SU-DHL-6 (cell line): ENCODE measurements around the gene INTS12.

Source experiments
- H2AFZ ChIP-seq: fragments of 200-600 bp; sonication (generic); 2 replicates; pipeline ENCODE4 v1.6.1; 2014; ENCODE audit warnings: low read depth, mild to moderate bottlenecking, moderate library complexity, mixed read lengths, antibody characterized with exemption, low read length; ENCODE audit not compliant: severe bottlenecking
- H3F3A ChIP-seq: fragments of 200-600 bp; shearing (Covaris generic); 2 replicates; pipeline ENCODE4 v1.6.0; 2016; ENCODE audit warnings: antibody characterized with exemption, mild to moderate bottlenecking; ENCODE audit not compliant: insufficient read depth
- H3K27ac ChIP-seq: fragments of 200-600 bp; sonication (generic); 2 replicates; pipeline ENCODE4 v1.5.1; 2016; ENCODE audit warnings: low read depth, mild to moderate bottlenecking, low read length, moderate library complexity, mixed read lengths
- H3K27me3 ChIP-seq: fragments of 200-600 bp; sonication (generic), shearing (Covaris generic); 2 replicates; pipeline ENCODE4 v1.6.0; 2014; ENCODE audit warnings: mild to moderate bottlenecking, low read length
- H3K36me3 ChIP-seq: fragments of 200-600 bp; sonication (generic); 2 replicates; pipeline ENCODE4 v1.6.1; 2014; ENCODE audit warnings: mild to moderate bottlenecking, low read length, mixed read lengths
- H3K4me2 ChIP-seq: fragments of 300-600, 200-600 bp; shearing (Covaris generic), sonication (generic); 2 replicates; pipeline ENCODE4 v1.6.0; 2014; ENCODE audit warnings: low read length, low read depth, mild to moderate bottlenecking; ENCODE audit not compliant: poor library complexity, severe bottlenecking
- H3K4me3 ChIP-seq: fragments of 200-600 bp; sonication (generic); 2 replicates; pipeline ENCODE4 v1.5.1; 2014; ENCODE audit warnings: antibody characterized with exemption, low read length, mild to moderate bottlenecking, mixed read lengths; ENCODE audit not compliant: insufficient read depth, poor library complexity, severe bottlenecking
- H3K79me2 ChIP-seq: fragments of 200-600 bp; sonication (generic); 2 replicates; pipeline ENCODE4 v1.6.1; 2014; ENCODE audit warnings: mild to moderate bottlenecking, low read length, moderate library complexity; ENCODE audit not compliant: insufficient read depth
- H3K9ac ChIP-seq: fragments of 200-600 bp; sonication (generic); 2 replicates; pipeline ENCODE4 v1.7.0; 2014; ENCODE audit warnings: mild to moderate bottlenecking, low read length
- H3K9me2 ChIP-seq: fragments of 200-600 bp; sonication (generic); replicated peaks from 2 replicates; pipeline ENCODE4 v1.6.1; 2014; ENCODE audit warnings: low read length; ENCODE audit not compliant: insufficient read depth
- H3K9me3 ChIP-seq: fragments of 200-600 bp; sonication (generic); 2 replicates; pipeline ENCODE4 v1.6.1; 2014; ENCODE audit warnings: low read length, mixed read lengths; ENCODE audit not compliant: insufficient read depth
- H4K20me1 ChIP-seq: fragments of 200-600 bp; sonication (generic); 2 replicates; pipeline ENCODE4 v1.6.1; 2014; ENCODE audit warnings: low read depth, mild to moderate bottlenecking, antibody characterized with exemption, low read length, moderate library complexity, mixed read lengths
- EZH2phosphoT487 ChIP-seq: fragments of 200-600 bp; sonication (generic), shearing (Covaris generic); conservative IDR thresholded peaks from 2 replicates; pipeline ENCODE4 v1.6.1; 2018; ENCODE audit warnings: mild to moderate bottlenecking, antibody characterized with exemption, low read length, moderate library complexity, mixed read lengths
- TF ChIP-seq, protein P1 (sequence below): fragments of 200-600 bp; sonication (generic); IDR thresholded peaks from one replicate; pipeline ENCODE4 v1.5.1; 2017; ENCODE audit warnings: antibody characterized with exemption, mild to moderate bottlenecking, low read length, moderate library complexity; ENCODE audit not compliant: insufficient read depth, poor library complexity, severe bottlenecking

The INTS12 gene

DNA sequence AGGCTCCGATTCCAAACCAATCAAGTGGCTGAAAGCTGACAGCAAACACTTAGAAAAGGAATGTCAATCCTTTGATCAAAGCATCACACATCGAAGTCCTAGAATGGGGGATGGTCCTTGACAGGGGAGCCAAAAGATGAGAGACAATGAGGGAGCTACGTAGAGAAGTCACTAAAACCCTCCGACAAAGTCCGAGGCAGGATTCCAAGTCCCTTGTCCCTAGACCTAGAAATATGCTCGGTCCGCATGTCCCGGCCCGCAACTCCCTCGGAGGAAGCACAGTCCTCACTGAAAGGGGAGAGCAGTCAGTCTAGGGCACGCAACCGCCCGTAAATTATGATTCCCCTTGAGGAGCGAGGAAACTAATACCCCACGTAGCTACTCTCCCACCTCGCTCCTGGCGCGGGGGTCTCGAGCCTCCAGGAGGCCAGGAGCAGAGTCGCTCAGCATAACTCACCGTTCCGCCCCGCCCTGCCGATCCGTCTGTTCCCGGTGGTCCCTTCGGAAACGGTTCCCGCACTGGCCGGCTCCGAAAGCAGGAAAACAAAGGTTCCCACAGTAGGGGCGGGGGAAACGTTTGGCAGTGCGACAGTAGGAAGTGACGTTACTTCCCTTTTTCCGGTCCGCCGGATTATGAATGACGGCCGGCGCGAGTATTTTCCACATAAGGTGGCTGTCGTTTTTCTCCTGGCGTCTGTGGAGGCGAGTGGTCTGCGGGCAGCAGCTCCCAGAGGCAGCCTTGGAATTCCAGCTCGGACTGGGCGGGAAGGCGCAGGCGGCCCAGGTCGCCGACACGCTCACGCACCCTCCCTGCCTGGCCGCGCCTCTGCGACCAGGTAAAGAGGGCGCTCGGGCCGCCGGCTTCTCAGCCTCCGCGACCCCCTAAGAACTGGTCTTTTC, at the start of gene INTS12, which contains the start of gene GSTCD:
TSS of gene INTS12 (minus strand) at position 509 of the 900 bp plus-strand sequence. CDS start 8,684 bp downstream, outside the sequence.
TSS of gene GSTCD (plus strand) at position 604 of the 900 bp plus-strand sequence. CDS start 8,830 bp downstream, outside the sequence.
- H2AFZ ChIP-seq, result peak within 1 kb of the TSS; percentile 89
- H3F3A ChIP-seq, result no peaks in the 10 kb centered on the region
- no peaks in the 10 kb centered on the region for H3K9me2 ChIP-seq
- 0 out of 2 replicates have a peak within 1 kb of the TSS, but pooled peaks have one; percentile 35 for H3K27ac ChIP-seq
- H3K79me2 ChIP-seq, result peaks cover 56% of the 10 kb centered on the region
- no peaks in the 10 kb centered on the region for H3K27me3 ChIP-seq
- no peaks in the 10 kb centered on the region for H3K36me3 ChIP-seq
- TF ChIP-seq, protein P1, sequence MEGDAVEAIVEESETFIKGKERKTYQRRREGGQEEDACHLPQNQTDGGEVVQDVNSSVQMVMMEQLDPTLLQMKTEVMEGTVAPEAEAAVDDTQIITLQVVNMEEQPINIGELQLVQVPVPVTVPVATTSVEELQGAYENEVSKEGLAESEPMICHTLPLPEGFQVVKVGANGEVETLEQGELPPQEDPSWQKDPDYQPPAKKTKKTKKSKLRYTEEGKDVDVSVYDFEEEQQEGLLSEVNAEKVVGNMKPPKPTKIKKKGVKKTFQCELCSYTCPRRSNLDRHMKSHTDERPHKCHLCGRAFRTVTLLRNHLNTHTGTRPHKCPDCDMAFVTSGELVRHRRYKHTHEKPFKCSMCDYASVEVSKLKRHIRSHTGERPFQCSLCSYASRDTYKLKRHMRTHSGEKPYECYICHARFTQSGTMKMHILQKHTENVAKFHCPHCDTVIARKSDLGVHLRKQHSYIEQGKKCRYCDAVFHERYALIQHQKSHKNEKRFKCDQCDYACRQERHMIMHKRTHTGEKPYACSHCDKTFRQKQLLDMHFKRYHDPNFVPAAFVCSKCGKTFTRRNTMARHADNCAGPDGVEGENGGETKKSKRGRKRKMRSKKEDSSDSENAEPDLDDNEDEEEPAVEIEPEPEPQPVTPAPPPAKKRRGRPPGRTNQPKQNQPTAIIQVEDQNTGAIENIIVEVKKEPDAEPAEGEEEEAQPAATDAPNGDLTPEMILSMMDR, result no peak
- no peak for TF ChIP-seq EZH2phosphoT487
- H3K9ac ChIP-seq, result peak within 1 kb of the TSS; percentile 87
- H3K4me3 ChIP-seq, result peak within 1 kb of the TSS; percentile 97
- H4K20me1 ChIP-seq, result no peaks in the 10 kb centered on the region
- no peaks in the 10 kb centered on the region for H3K9me3 ChIP-seq
- peak within 1 kb of the TSS; percentile 90 for H3K4me2 ChIP-seq

DNA sequence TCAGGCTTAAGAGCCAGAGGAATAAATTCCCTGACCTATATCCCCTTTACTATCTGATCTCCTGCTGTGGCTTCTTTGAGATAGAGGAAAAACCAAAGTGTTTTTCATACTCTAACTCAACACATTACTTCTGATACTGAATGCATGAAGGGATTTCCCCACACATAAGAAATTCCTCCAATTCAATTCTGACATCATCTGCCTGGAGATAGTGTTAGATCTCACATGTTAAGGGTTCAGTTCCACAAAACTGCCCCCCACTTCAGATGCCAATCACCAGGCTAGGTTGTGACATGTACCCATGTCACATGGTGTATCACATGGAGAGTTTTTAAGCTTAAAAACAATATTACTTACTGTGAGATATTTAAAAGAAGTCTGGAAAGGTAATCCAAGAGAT, 46.9 kb upstream of the INTS12 start:
- Histone ChIP-seq H3K4me3 (no peak overlapping the region), H3K79me2 (no peaks in the 10 kb centered on the region), H3K4me2 (no peak overlapping the region), H3F3A (no peaks in the 10 kb centered on the region), H3K9me3 (no peaks in the 10 kb centered on the region), H4K20me1 (no peaks in the 10 kb centered on the region), H2AFZ (no peak overlapping the region), H3K27me3 (no peaks in the 10 kb centered on the region), H3K9me2 (no peaks in the 10 kb centered on the region), H3K9ac (no peak overlapping the region), H3K36me3 (no peaks in the 10 kb centered on the region), H3K27ac (no peak overlapping the region)
- no peak for TF ChIP-seq EZH2phosphoT487
- TF ChIP-seq, protein P1, result no peak

GRCh38 chr4:105753361-105753760, 44.9 kb upstream of the INTS12 start:
- Histone ChIP-seq H3K36me3 (no peaks in the 10 kb centered on the region), H3K27me3 (no peaks in the 10 kb centered on the region), H3K27ac (no peak overlapping the region), H2AFZ (no peak overlapping the region), H4K20me1 (no peaks in the 10 kb centered on the region), H3K79me2 (no peaks in the 10 kb centered on the region), H3K4me2 (no peak overlapping the region), H3F3A (no peaks in the 10 kb centered on the region), H3K4me3 (no peak overlapping the region), H3K9me3 (no peaks in the 10 kb centered on the region), H3K9me2 (no peaks in the 10 kb centered on the region), H3K9ac (no peak overlapping the region)
- no peak for TF ChIP-seq EZH2phosphoT487
- TF ChIP-seq, protein P1, result no peak
